K562 (cell line): ENCODE measurements around the gene HOXC11. TPM values are rescaled to one million over a fixed set of nuclear protein-coding genes. Genes with fewer than 3 reads are reported as not detected.

ENCODE experiments used
- ATAC-seq: fragments of 200-7000 bp; cut with Tn5 transposase; 3 replicates; pipeline ENCODE4 v1.9.1; 2020; ENCODE audit warnings: moderate library complexity
- BruUV-seq: library from RNA; stranded (reverse); fragments of 400-500 nt; replicated peaks from 2 replicates; lab custom pipeline; 2021; lab: Mats Ljungman, UMichigan
- CTCF ChIA-PET: fragments of 300-600 bp; formaldehyde crosslinking; extraction: SDS; loops from one replicate; lab custom pipeline; 2021; ENCODE audit warnings: low intra/inter-chr PET ratio; lab: Yijun Ruan, JAX
- POLR2A ChIA-PET: fragments of 300-600, 350-650 bp; sonication (Branson Sonifier 250); formaldehyde crosslinking; extraction: SDS; loops from one replicate; lab custom pipeline; 2021; ENCODE audit warnings: antibody characterized with exemption, inconsistent platforms; lab: Yijun Ruan, JAX
- DNase-seq, 4 experiments: peaks; one replicate each; pipeline versions ENCODE4 v3.0.0 to v3.0.0-alpha.2; 2011 to 2018; ENCODE audit warnings: low spot score in 3 of 4, mixed read lengths in 3 of 4; ENCODE audit errors: extremely low read depth in 1 of 4
- FAIRE-seq: peaks from 2 replicates; lab custom pipeline; 2011; peaks lifted over from hg19 to GRCh38; lab: Jason Lieb, UNC
- H2AFZ ChIP-seq: 2 replicates; pipeline ENCODE4 v1.6.0; 2011; ENCODE audit warnings: low read depth, low read length, control low read depth, inconsistent platforms
- H3K27ac ChIP-seq: fragments of 200-600 bp; 3 replicates; pipeline ENCODE4 v1.8.0; 2011; ENCODE audit warnings: low read depth, mild to moderate bottlenecking, control low read depth, inconsistent platforms, low read length, moderate library complexity, mixed read lengths; ENCODE audit errors: extremely low read depth
- H3K27me3 ChIP-seq, 2 experiments: fragments of 300-600 bp in 1 of 2; 2 replicates in 1 of 2; 3 replicates in 1 of 2; pipeline versions ENCODE4 v1.6.0 to v1.8.0; 2011; ENCODE audit warnings: inconsistent platforms in 2 of 2, low read length in 2 of 2, mild to moderate bottlenecking in 1 of 2, mixed read lengths in 1 of 2, moderate library complexity in 1 of 2; ENCODE audit not compliant: control insufficient read depth in 2 of 2, insufficient read depth in 2 of 2
- H3K36me3 ChIP-seq: fragments of 300-600 bp; 3 replicates; pipeline ENCODE4 v1.8.0; 2011; ENCODE audit warnings: mild to moderate bottlenecking, low read length, inconsistent platforms; ENCODE audit not compliant: control insufficient read depth, insufficient read depth
- H3K4me1 ChIP-seq, 2 experiments: fragments of 200-600 bp in 1 of 2; replicated peaks in 1 of 2; 2 replicates in 1 of 2; 3 replicates in 1 of 2; pipeline versions ENCODE4 v1.5.1 to v1.8.0; 2011; ENCODE audit warnings: inconsistent platforms in 2 of 2, low read length in 2 of 2, mild to moderate bottlenecking in 1 of 2, mixed read lengths in 1 of 2, moderate library complexity in 1 of 2; ENCODE audit not compliant: control insufficient read depth in 2 of 2, insufficient read depth in 2 of 2
- H3K4me2 ChIP-seq: 2 replicates; pipeline ENCODE4 v1.6.1; 2011; ENCODE audit warnings: low read length, control low read depth, inconsistent platforms, mixed read lengths; ENCODE audit not compliant: insufficient read depth
- H3K4me3 ChIP-seq: fragments of 200-600 bp; sonication (generic), shearing (Covaris generic); 2 replicates; pipeline ENCODE4 v1.5.1; 2016; ENCODE audit warnings: control low read depth, inconsistent platforms
- H3K79me2 ChIP-seq: fragments of 200-600 bp; 3 replicates; pipeline ENCODE4 v1.8.0; 2011; ENCODE audit warnings: low read length, inconsistent platforms; ENCODE audit not compliant: control insufficient read depth, insufficient read depth
- H3K9ac ChIP-seq, 2 experiments: 2 replicates each; pipeline versions ENCODE4 v1.6.0 to v1.6.1; 2011; ENCODE audit warnings: low read depth in 2 of 2, low read length in 2 of 2, control low read depth in 1 of 2, inconsistent platforms in 1 of 2, mild to moderate bottlenecking in 1 of 2, mixed read lengths in 1 of 2; ENCODE audit not compliant: insufficient read depth in 1 of 2
- H3K9me1 ChIP-seq: one replicate; pipeline ENCODE4 v1.6.0; 2011; ENCODE audit warnings: inconsistent platforms, mild to moderate bottlenecking, low read length, moderate library complexity; ENCODE audit not compliant: control insufficient read depth, insufficient read depth
- H3K9me3 ChIP-seq: replicated peaks from 2 replicates; pipeline ENCODE4 v1.5.1; 2011; ENCODE audit warnings: low read depth, low read length, inconsistent platforms; ENCODE audit not compliant: control insufficient read depth, insufficient read depth
- H4K20me1 ChIP-seq: replicated peaks from 2 replicates; pipeline ENCODE4 v1.6.1; 2011; ENCODE audit warnings: low read length, inconsistent platforms, mixed read lengths; ENCODE audit not compliant: control insufficient read depth, insufficient read depth
- HDGF ChIP-seq: fragments of 450-650 bp; IDR thresholded peaks from 2 replicates; pipeline ENCODE4 v1.6.1; 2016
- NRF1 ChIP-seq, 2 experiments: fragments of 450-650 bp; IDR thresholded peaks in 1 of 2; conservative IDR thresholded peaks in 1 of 2; 2 replicates each; pipeline ENCODE4 v1.6.1; 2014; ENCODE audit warnings: mild to moderate bottlenecking in 2 of 2
- SETDB1 ChIP-seq: IDR thresholded peaks from one replicate; pipeline ENCODE4 v1.6.1; 2012; ENCODE audit warnings: low read length, control low read depth, inconsistent platforms
- TBL1XR1 ChIP-seq, 2 experiments: IDR thresholded peaks; 2 replicates each; pipeline ENCODE4 v1.6.1; 2012; ENCODE audit warnings: improper control_type of control experiment in 2 of 2, low read length in 2 of 2, mild to moderate bottlenecking in 1 of 2
- ZMIZ1 ChIP-seq, 2 experiments: fragments of 150-350 bp in 1 of 2; IDR thresholded peaks; 2 replicates each; pipeline ENCODE4 v1.6.1; 2012 to 2016; ENCODE audit warnings: low read depth in 2 of 2, low read length in 2 of 2, mild to moderate bottlenecking in 1 of 2, moderate library complexity in 1 of 2
- ZNF766 ChIP-seq: fragments of 200-800 bp; sonication (Bioruptor generic); conservative IDR thresholded peaks from 2 replicates; pipeline ENCODE4 v1.6.1; 2016; ENCODE audit warnings: missing genetic modification characterization, missing compliant biosample characterization
- in situ Hi-C: fragments of 300-500 bp; cut with MboI; formaldehyde crosslinking; loops from 4 replicates; pipeline ENCODE4 v1.15.0; 2018; ENCODE audit warnings: inconsistent platforms, mixed read lengths
- intact Hi-C: fragments of 100-400 bp; cut with micrococcal nuclease; formaldehyde crosslinking; loops from 2 replicates; pipeline ENCODE4 v1.14.2; 2022
- polyA plus RNA-seq, 8 experiments: library from polyadenylated mRNA; depleted of rRNA in 4 of 8; stranded (reverse) in 5 of 8; unstranded in 3 of 8; fragments of >200 nt; fragmentation: Nextera tagmentation in 2 of 8; fragmentation: Illumina TruSeq in 1 of 8; extraction: Ambion mirVana in 2 of 8; extraction: Trizol in 1 of 8; gene quantifications; 2 replicates each; pipeline versions ENCODE4 v1.2.1 to v1.2.3, GENCODE V29; 2011 to 2014; ENCODE audit warnings: inconsistent platforms in 1 of 8, missing spikeins in 1 of 8
- total RNA-seq, 7 experiments: library from RNA; depleted of rRNA in 6 of 7; stranded (reverse); fragments of >200 nt in 6 of 7; fragmentation: Illumina TruSeq in 2 of 7; extraction: Trizol in 2 of 7; gene quantifications; 2 replicates each; pipeline versions ENCODE4 v1.2.1 to v1.2.3, GENCODE V29; 2011 to 2021; ENCODE audit warnings: low replicate concordance in 1 of 7

The HOXC11 gene
- total and polyA plus RNA-seq, 9 of the 15 experiments (the other 6 are each of a cell fraction or from before 2014, with no cell fraction given) = not detected

DNA sequence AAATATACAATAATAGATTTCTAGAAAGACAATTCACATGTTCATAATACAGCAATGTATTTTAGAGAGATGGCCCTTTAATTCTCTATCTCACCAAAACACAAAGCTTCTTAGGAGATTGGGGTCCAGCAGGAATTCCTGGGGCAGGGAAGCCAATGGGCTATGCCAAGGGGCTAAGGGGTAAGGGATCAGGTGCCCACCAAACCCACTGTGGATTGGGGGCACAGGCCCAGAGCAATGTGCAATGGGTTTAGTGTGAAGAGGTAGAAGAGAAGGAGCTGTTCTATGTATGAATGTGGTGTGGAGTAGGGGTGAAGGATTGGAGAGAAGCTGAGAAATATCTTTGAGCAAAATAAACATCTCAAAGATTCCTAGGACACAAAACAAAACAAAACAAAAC is 31.7 kb upstream of the HOXC11 start:
- Histone ChIP-seq H2AFZ (no peak overlapping the region), H3K4me1 (peaks cover 0 to 29% of the 10 kb centered on the region in 2 experiments; a peak in 2 of 5 replicates), H3K79me2 (no peaks in the 10 kb centered on the region), H4K20me1 (no peaks in the 10 kb centered on the region), H3K36me3 (no peaks in the 10 kb centered on the region)
- no peak for FAIRE-seq
- ATAC-seq = no peak
- in situ Hi-C loops = no loop called here
- BruUV-seq = no TSS peak
- TF ChIP-seq NRF1 (conservative IDR thresholded peaks at IDR 0.05 in 1 of 2, IDR thresholded peaks at IDR 0.05 in 1 of 2) (no peak), TBL1XR1 (IDR thresholded peaks at IDR 0.05; ENCODE audit: low read length in 2 of 2) (no peak), SETDB1 (no peak), ZMIZ1 (IDR thresholded peaks at IDR 0.05; ENCODE audit: low read depth in 2 of 2, low read length in 2 of 2) (no peak), ZNF766 (CRISPR knock-in tag) (no peak), HDGF (no peak)
- TF ChIP-seq, all 486 proteins: peak for 0
- Histone ChIP-seq H3K27me3 (peaks cover 31 to 60% of the 10 kb centered on the region in 2 experiments), H3K27ac (no peak overlapping the region), H3K9ac (no peak overlapping the region), H3K4me3 (no peak overlapping the region), H3K4me2 (no peak overlapping the region), H3K9me1 (no peaks in the 10 kb centered on the region), H3K9me3 (no peaks in the 10 kb centered on the region)
- intact Hi-C loops = no loop called here
- ChIA-PET CTCF (no interaction called here), POLR2A (interaction anchor here (1.3 kb wide), 1 partner anchor 11 kb away, joined by 4 read pairs; no protein-coding TSS in a partner anchor)
- DNase-seq = no peak
